Cardiac fibroblast (primary cell): ENCODE results near the gene GNPTG.

Experiments
- DNase-seq, 2 donors: peaks; one replicate each; pipeline versions ENCODE4 v3.0.0 to v3.0.0-alpha.2; 2010; ENCODE audit warnings: low read depth in 2 of 2
- H3K4me3 ChIP-seq, 2 donors: replicated peaks in 1 of 2; 1 replicate in 1 of 2; 2 replicates in 1 of 2; pipeline ENCODE4 v1.5.1; 2011; ENCODE audit warnings: low read depth in 2 of 2, low read length in 2 of 2, mild to moderate bottlenecking in 2 of 2, moderate library complexity in 1 of 2
- CTCF ChIP-seq: IDR thresholded peaks from one replicate; pipeline ENCODE4 v1.5.1; 2011; ENCODE audit warnings: low read depth, mild to moderate bottlenecking, low read length, inconsistent platforms

GNPTG gene

DNA sequence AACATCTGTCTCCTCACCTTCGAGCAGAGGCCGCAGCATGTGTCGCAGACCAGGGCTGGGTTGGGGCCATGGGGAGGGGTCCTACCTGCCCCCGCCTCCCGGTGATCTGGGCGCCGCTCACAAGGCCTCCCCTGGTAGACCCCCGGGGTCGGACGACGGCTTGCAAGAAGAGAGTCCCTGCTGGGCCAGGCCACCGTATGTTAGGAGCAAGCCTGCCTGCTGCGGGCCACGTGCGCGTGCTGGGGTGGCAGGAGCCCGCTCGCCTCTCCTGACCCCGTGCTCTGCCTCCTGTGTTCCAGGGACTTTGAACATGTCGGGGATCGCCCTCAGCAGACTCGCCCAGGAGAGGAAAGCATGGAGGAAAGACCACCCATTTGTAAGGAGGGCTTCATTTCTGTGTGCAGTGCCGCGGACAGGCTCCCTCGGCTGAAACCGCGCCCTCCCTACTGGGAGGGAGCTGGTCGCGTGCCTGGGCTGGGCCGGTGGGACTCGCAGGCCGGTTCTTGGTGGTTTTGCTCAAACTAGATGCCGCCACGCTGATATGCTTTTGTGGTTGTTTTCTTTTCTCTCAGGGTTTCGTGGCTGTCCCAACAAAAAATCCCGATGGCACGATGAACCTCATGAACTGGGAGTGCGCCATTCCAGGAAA, 37.9 kb upstream of the GNPTG start:
- no peak overlapping the region for H3K4me3 ChIP-seq
- no peak for DNase-seq
- TF ChIP-seq CTCF, result no peak

DNA sequence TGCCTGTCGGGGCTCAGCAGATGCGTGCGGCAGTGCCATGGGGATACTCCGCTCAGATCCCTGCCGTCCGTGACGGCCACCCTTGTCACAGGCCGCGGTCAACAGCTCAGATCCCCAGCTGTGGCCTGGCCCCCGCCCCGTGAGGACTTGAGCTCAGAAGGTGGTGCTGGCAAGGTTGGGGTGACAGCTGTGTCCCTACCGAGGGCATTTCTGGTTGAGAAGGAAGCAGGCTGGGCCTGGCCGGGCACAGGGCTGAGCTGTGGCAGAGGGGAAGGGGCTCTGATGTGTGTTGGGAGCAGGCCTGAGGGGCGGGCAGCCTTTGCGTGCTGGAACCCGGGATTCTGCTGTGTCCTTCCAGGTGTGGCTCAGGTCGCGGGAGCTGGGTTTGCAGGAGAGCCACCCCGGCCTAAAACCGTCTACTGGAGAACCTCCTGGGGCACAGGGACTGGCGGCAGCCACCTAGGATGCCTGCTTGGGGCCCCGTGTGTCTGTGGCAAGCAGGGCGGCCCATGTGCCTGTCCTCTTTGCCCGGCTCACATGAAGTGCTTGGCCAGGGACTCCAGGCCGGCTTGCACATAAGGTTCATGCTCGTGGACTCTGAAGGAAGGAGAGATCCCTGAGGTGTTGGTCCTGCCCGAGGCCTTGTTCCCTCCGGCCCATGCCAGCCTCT, 37.2 kb upstream of the GNPTG start:
- H3K4me3 ChIP-seq, result no peak overlapping the region
- no peak for TF ChIP-seq CTCF
- no peak for DNase-seq

GRCh38 chr16:1315081-1316032, 36.4 kb upstream of the GNPTG start:
- TF ChIP-seq CTCF, result no peak
- DNase-seq, result no peak
- no peak overlapping the region for H3K4me3 ChIP-seq

- H3K4me3 ChIP-seq, result no peak overlapping the region
- TF ChIP-seq CTCF, result no peak
- no peak for DNase-seq
Measured at GRCh38 chr16:1316033-1316405, 35.7 kb upstream of the GNPTG start.

DNA sequence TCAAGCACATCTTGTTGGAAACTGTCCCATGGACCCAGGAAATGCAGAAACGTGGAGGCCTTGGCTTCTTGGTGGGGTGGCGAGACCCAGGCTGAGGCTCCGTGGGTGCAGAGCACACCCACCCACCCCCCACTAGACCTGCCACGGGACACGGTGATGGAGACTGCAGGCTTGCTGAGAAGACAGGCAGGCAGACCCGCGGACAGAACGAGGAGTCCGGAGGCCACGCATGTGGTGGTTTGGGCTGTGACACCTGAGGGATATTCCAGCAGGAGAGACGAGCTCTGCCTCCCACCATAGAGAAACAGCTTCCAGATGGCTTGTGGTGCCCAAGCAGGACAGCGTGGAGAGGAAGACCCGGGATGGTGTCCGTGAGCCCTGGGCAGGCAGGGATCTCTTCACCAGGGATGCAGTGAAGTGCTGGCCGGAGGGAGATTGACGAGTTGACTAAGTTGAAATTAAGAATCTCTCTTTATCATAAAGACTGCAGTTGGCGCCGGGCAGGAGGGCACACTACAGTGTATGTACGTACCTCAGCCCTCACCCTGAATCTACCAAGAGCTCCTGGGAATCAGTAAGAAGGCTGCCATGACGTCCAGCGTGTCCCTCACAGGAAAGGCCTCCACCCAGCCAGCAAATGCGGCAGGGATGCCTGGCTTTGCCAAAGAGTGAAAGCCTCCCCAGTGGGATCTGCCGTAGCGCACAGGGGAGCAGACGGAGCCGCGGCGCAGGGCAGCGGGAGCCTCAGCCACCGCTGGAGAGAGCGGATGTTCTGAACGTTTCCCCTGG, 34.1 kb upstream of the GNPTG start:
- no peak for DNase-seq
- H3K4me3 ChIP-seq, result no peak overlapping the region
- TF ChIP-seq CTCF, result no peak

GRCh38 chr16:1318268-1318545, 33.5 kb upstream of the GNPTG start:
- no peak for DNase-seq
- no peak overlapping the region for H3K4me3 ChIP-seq
- TF ChIP-seq CTCF, result no peak
